Brain microvascular endothelial cell (primary cell): Measurements from ENCODE around the gene RASL11B.

ENCODE experiments used
- DNase-seq: peaks from one replicate; pipeline ENCODE4 v3.0.0-alpha.2; 2020
- H3K27ac ChIP-seq: fragments of 250-450 bp; sonication (Bioruptor Pico); 2 replicates; pipeline ENCODE4 v1.5.1; 2020; ENCODE audit warnings: mild to moderate bottlenecking, moderate library complexity
- H3K27me3 ChIP-seq: fragments of 250-450 bp; sonication (Bioruptor Pico); replicated peaks from 2 replicates; pipeline ENCODE4 v1.5.1; 2020; ENCODE audit warnings: mild to moderate bottlenecking
- H3K36me3 ChIP-seq: fragments of 250-450 bp; sonication (Bioruptor Pico); replicated peaks from 2 replicates; pipeline ENCODE4 v1.5.1; 2020; ENCODE audit warnings: mild to moderate bottlenecking
- H3K4me3 ChIP-seq: 2 replicates; pipeline ENCODE4 v1.5.1; 2011; ENCODE audit warnings: low read depth, mild to moderate bottlenecking, control low read depth, low read length, moderate library complexity
- CTCF ChIP-seq: IDR thresholded peaks from 2 replicates; pipeline ENCODE4 v1.5.1; 2011; ENCODE audit warnings: low read depth, mild to moderate bottlenecking, moderate library complexity, low read length, control low read depth, inconsistent platforms; ENCODE audit errors: missing control alignments
- in situ Hi-C: cut with HindIII; loops from 2 replicates; pipeline ENCODE4 v1.10.0; 2017; ENCODE audit warnings: low sequenced_read_pairs, low pct_ligation_motif_present

RASL11B gene

GRCh38 chr4:52879471-52879870 lies 17.4 kb downstream of the RASL11B start:
- Histone ChIP-seq H3K27me3 (no peaks in the 10 kb centered on the region), H3K4me3 (no peak overlapping the region), H3K27ac (no peak overlapping the region), H3K36me3 (no peaks in the 10 kb centered on the region)
- TF ChIP-seq CTCF: no peak
- in situ Hi-C loops: no loop called here
- no peak for DNase-seq

- no peak overlapping the region for H3K4me3 ChIP-seq
- no peak for TF ChIP-seq CTCF
- DNase-seq: no peak
- in situ Hi-C loops: no loop called here
- no peaks in the 10 kb centered on the region for H3K27me3 ChIP-seq
- no peaks in the 10 kb centered on the region for H3K36me3 ChIP-seq
- H3K27ac ChIP-seq: no peak overlapping the region
Observed at GRCh38 chr4:52880994-52881393, 18.9 kb downstream of the RASL11B start.

GRCh38 chr4:52883183-52883621 lies 21.1 kb downstream of the RASL11B start:
- H3K4me3 ChIP-seq: no peak overlapping the region
- H3K27me3 ChIP-seq: no peaks in the 10 kb centered on the region
- H3K36me3 ChIP-seq: no peaks in the 10 kb centered on the region
- H3K27ac ChIP-seq: no peak overlapping the region
- DNase-seq: no peak
- in situ Hi-C loops: no loop called here
- TF ChIP-seq CTCF: no peak

GRCh38 chr4:52883707-52884669 lies 21.9 kb downstream of the RASL11B start:
- in situ Hi-C loops: no loop called here
- TF ChIP-seq CTCF: no peak
- DNase-seq: no peak
- no peaks in the 10 kb centered on the region for H3K27me3 ChIP-seq
- no peaks in the 10 kb centered on the region for H3K36me3 ChIP-seq
- no peak overlapping the region for H3K4me3 ChIP-seq
- no peak overlapping the region for H3K27ac ChIP-seq

GRCh38 chr4:52884994-52885393 lies 22.9 kb downstream of the RASL11B start:
- H3K27me3 ChIP-seq: no peaks in the 10 kb centered on the region
- in situ Hi-C loops: no loop called here
- no peak overlapping the region for H3K27ac ChIP-seq
- no peak overlapping the region for H3K4me3 ChIP-seq
- H3K36me3 ChIP-seq: no peaks in the 10 kb centered on the region
- no peak for TF ChIP-seq CTCF
- no peak for DNase-seq
